Heart left ventricle (tissue), 16 donors: ENCODE results near the gene FHIP1A. TPM values are rescaled to one million over a fixed set of nuclear protein-coding genes. Genes with fewer than 3 reads are reported as not detected.
A peak's percentile ranks its signal among the peaks of the same experiment; 100 is the strongest.
"Not testable (repeated sequence)": the region's sequence is repeated elsewhere in the genome, so short reads cannot be mapped to it uniquely, and the experiment has no call there.

ENCODE experiments used
- ATAC-seq, 4 donors: fragments of 200-7000 bp; cut with Tn5 transposase; one replicate each; pipeline ENCODE4 v1.9.1; 2020 to 2022; ENCODE audit warnings: moderate library complexity in 4 of 4, mild to moderate bottlenecking in 3 of 4, moderate number of reproducible peaks in 1 of 4
- DNase-seq, 5 donors: peaks; one replicate each; pipeline ENCODE4 v3.0.0-alpha.2; 2020
- H3K27ac ChIP-seq, 12 donors: fragments of 200-600 bp; sonication (generic) in 4 of 12; one replicate each; pipeline versions ENCODE4 v1.5.0 to v1.8.0; 2016 to 2022; ENCODE audit warnings: mild to moderate bottlenecking in 2 of 12
- H3K27me3 ChIP-seq, 9 donors: fragments of 200-600 bp; sonication (generic) in 2 of 9; one replicate each; pipeline versions ENCODE4 v1.5.1 to v1.8.0; 2016 to 2022; ENCODE audit warnings: mild to moderate bottlenecking in 3 of 9
- H3K36me3 ChIP-seq, 9 donors: fragments of 200-600 bp; sonication (generic) in 2 of 9; one replicate each; pipeline versions ENCODE4 v1.5.0 to v1.8.0; 2018 to 2022; ENCODE audit warnings: mild to moderate bottlenecking in 2 of 9
- H3K4me1 ChIP-seq, 12 donors: fragments of 200-600 bp; sonication (generic) in 4 of 12; one replicate each; pipeline versions ENCODE4 v1.5.0 to v1.8.0; 2016 to 2022; ENCODE audit warnings: mild to moderate bottlenecking in 3 of 12
- H3K4me3 ChIP-seq, 12 donors: fragments of 200-600 bp; sonication (generic) in 4 of 12; one replicate each; pipeline versions ENCODE4 v1.5.0 to v1.8.0; 2017 to 2022; ENCODE audit warnings: mild to moderate bottlenecking in 9 of 12, moderate library complexity in 4 of 12
- H3K9me3 ChIP-seq, 12 donors: fragments of 200-600 bp; sonication (generic) in 4 of 12; one replicate each; pipeline versions ENCODE4 v1.5.0 to v1.8.0; 2016 to 2022; ENCODE audit warnings: mild to moderate bottlenecking in 1 of 12
- CTCF ChIP-seq, 12 donors: fragments of 200-600 bp; sonication (generic) in 4 of 12; IDR thresholded peaks; one replicate each; pipeline versions ENCODE4 v1.5.0 to v1.8.0; 2018 to 2022; ENCODE audit warnings: antibody characterized with exemption in 12 of 12, mild to moderate bottlenecking in 5 of 12
- POLR2A ChIP-seq, 2 donors: fragments of 450-650 bp; IDR thresholded peaks; one replicate each; pipeline ENCODE4 v1.6.1; 2017; ENCODE audit warnings: antibody characterized with exemption in 2 of 2, mild to moderate bottlenecking in 2 of 2, moderate library complexity in 2 of 2
- WGBS, 4 donors: extraction: QIAGEN DNeasy Blood & Tissue Kit in 2 of 4; methylation state at CpG; one replicate each; pipeline versions ENCODE4 v1.1.5 to v1.1.7; 2013 to 2018; 5-methylcytosine and 5-hydroxymethylcytosine counted together
- intact Hi-C, 10 donors: fragments of 100-400 bp; cut with DNase I; formaldehyde crosslinking; loops; one replicate each; pipeline versions ENCODE4 v1.11.1 to v1.14.2; 2022
- polyA plus RNA-seq, 2 donors: library from polyadenylated mRNA; stranded (reverse); fragments of 200-250 nt; gene quantifications; one replicate each; pipeline ENCODE4 v1.2.3, GENCODE V29; 2013
- total RNA-seq, 9 donors: library from RNA; depleted of rRNA in 2 of 9; stranded (reverse); fragments of >200 nt in 2 of 9; fragmentation: NEBNext Ultra II Directional in 3 of 9; extraction: Animal tissue kit (Norgen Biotek cat#: 25700) in 3 of 9; gene quantifications; one replicate each; pipeline versions ENCODE4 v1.1.0 to v1.2.4, GENCODE V29; 2016 to 2023
- donor health status: ischemic (EF 13 %, LVEDD 7.1; RV severe dilation, severe dysfunction).
- donor health status: healthy with polysubstance abuse.
- donor health status: DM: no; HTN: yes; CAD: no.
- donor health status: DM: no; HTN: no; CAD: no.
- donor health status: ischemic (EF 25% LVEDD 6.9; RV normal size, moderate dysfunction).
- donor health status: ischemic (EF 25% LVEDD 5.7; RV mildly dilated, moderate dysfunction).
- donor health status: healthy.
- donor health status: DM: yes; HTN: yes; CAD: no.
- donor health status: ischemic (EF 35%, LVEDD 5.7; RV mildly dilated, moderate dysfunction).
- donor health status: nonischemic (EF 11% LVEDD 7.7; RV severe dilation, severe dysfunction).
- donor health status: DM: yes; HTN: yes; CAD: no.
- donor health status: PGD.
- donor health status: ischemic (EF 29% LVEDD 5.4; RV normal size, mild dysfunction).
- donor health status: nonischemic (EF 23%, LVEDD 6.1; RV moderate dilation, normal function).

Gene FHIP1A
- total and polyA plus RNA-seq, 11 donors: 3.7 to 32.0 (median 23.6) TPM

GRCh38 chr4:151362404-151363164 lies 46.4 kb upstream of the FHIP1A start:
- DNase-seq (peak; percentile 73 to 85 (median 79)), ATAC-seq (peak; percentile 64 to 97 (median 96))
- Histone ChIP-seq H3K4me1 (peaks cover 0 to 4% (median 0%) of the 10 kb centered on the region in 12 donors), H3K27ac (no peak overlapping the region), H3K4me3 (no peak overlapping the region), H3K27me3 (no peaks in the 10 kb centered on the region), H3K36me3 (no peaks in the 10 kb centered on the region), H3K9me3 (no peaks in the 10 kb centered on the region)
- intact Hi-C loops: loop anchor here (1.0 to 10.0 kb wide), 11 partner anchors 35 to 1022 kb away; partner anchors contain the start of genes PRSS48 (in 8 of the 10) and SH3D19 (in 1 of the 10)
- 41 to 49% (median 46%) methylated on average over 12 to 14 of the region's 14 CpGs for WGBS, 4 donors
- TF ChIP-seq CTCF (IDR thresholded peaks at IDR 0.05) (peak; percentile 93 to 100 (median 98)), POLR2A (IDR thresholded peaks at IDR 0.05) (no peak)

- H3K27ac ChIP-seq: no peak overlapping the region
- TF ChIP-seq CTCF (IDR thresholded peaks at IDR 0.05) (no peak), POLR2A (IDR thresholded peaks at IDR 0.05) (no peak)
- no peaks in the 10 kb centered on the region for H3K4me1 ChIP-seq
- intact Hi-C loops: no loop called here
- no peaks in the 10 kb centered on the region for H3K27me3 ChIP-seq
- peaks cover 0 to 7% (median 0%) of the 10 kb centered on the region in 12 donors for H3K9me3 ChIP-seq
- 68 to 76% (median 73%) methylated on average over 1 of the region's 1 CpG for whole genome bisulfite sequencing, 4 donors
- ATAC-seq: no peak
- H3K4me3 ChIP-seq: no peak overlapping the region
- DNase-seq: no peak
- no peaks in the 10 kb centered on the region for H3K36me3 ChIP-seq
Observed at GRCh38 chr4:151376540-151376939, 32.4 kb upstream of the FHIP1A start.

DNA sequence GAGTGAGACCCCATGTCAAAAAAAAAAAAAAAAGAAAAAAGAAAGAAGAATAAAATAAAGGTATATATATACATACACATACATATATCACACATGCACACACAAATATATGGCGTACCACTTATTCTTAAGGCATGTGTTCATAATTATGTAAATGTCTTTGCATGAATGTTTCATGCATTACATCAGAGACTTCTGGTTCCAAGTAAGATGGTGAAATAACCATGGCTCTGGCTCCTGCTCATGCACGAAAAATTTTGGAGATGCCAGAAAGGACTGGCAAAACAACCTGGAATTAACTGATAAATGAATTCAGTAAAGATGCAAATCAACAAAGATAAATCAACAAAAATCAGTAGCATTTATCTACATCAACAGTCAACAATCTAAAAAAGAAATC lies 19.7 kb upstream of the FHIP1A start:
- WGBS, 4 donors: 86 to 95% (median 87%) methylated on average over 2 of the region's 2 CpGs
- Histone ChIP-seq H3K4me3 (no peak overlapping the region), H3K27ac (no peak overlapping the region), H3K27me3 (no peaks in the 10 kb centered on the region), H3K36me3 (no peaks in the 10 kb centered on the region), H3K4me1 (no peaks in the 10 kb centered on the region), H3K9me3 (no peaks in the 10 kb centered on the region)
- intact Hi-C loops: no loop called here
- DNase-seq: no peak
- ATAC-seq: no peak
- no peak for TF ChIP-seq CTCF (IDR thresholded peaks at IDR 0.05)
- no peak for TF ChIP-seq POLR2A (IDR thresholded peaks at IDR 0.05)

- H3K27ac ChIP-seq, H3K36me3 ChIP-seq, H3K9me3 ChIP-seq, DNase-seq, H3K4me3 ChIP-seq, intact Hi-C loops, H3K4me1 ChIP-seq, H3K27me3 ChIP-seq, ATAC-seq: not testable (repeated sequence)
- 85 to 95% (median 92%) methylated on average over 1 to 2 of the region's 2 CpGs for WGBS, 4 donors
Observed at GRCh38 chr4:151389799-151390198, 19.2 kb upstream of the FHIP1A start.
